DMS114 treated with DMSO at 0.1 percent for 48 hours (cell line): ENCODE results near the gene MIEF1.

ENCODE experiments used
- DNase-seq: peaks from one replicate; lab custom pipeline; 2025; ENCODE audit not compliant: unreplicated experiment; lab: John Stamatoyannopoulos, UW

Gene MIEF1

GRCh38 chr22:39502109-39502788 is at the start of gene MIEF1:
TSS of gene MIEF1 (plus strand) at chr22:39502290. CDS start at chr22:39511295, 9,005 bp downstream.
- peak; percentile 81 for DNase-seq

GRCh38 chr22:39452740-39453040 is 49.4 kb upstream of the MIEF1 start:
- no peak for DNase-seq

GRCh38 chr22:39453765-39454378 is 48.2 kb upstream of the MIEF1 start:
- DNase-seq = no peak

GRCh38 chr22:39454385-39454871 is 47.7 kb upstream of the MIEF1 start:
- no peak for DNase-seq

- DNase-seq = no peak
Measured at GRCh38 chr22:39456522-39457197, 45.4 kb upstream of the MIEF1 start, which contains the start of gene MGAT3. TSS of gene MGAT3 (plus strand) at chr22:39457012. CDS start at chr22:39487348, 30,336 bp downstream.

GRCh38 chr22:39457198-39457555 is 44.9 kb upstream of the MIEF1 start:
- DNase-seq = no peak

GRCh38 chr22:39457556-39458443 is 44.3 kb upstream of the MIEF1 start:
- no peak for DNase-seq

GRCh38 chr22:39458444-39459083 is 43.5 kb upstream of the MIEF1 start:
- DNase-seq = no peak

- no peak for DNase-seq
Measured at GRCh38 chr22:39459681-39460080, 42.4 kb upstream of the MIEF1 start.

GRCh38 chr22:39462443-39463221 is 39.5 kb upstream of the MIEF1 start:
- no peak for DNase-seq

- no peak for DNase-seq
Measured at GRCh38 chr22:39463277-39463676, 38.8 kb upstream of the MIEF1 start.

- DNase-seq = no peak
Measured at GRCh38 chr22:39463931-39464390, 38.1 kb upstream of the MIEF1 start.

GRCh38 chr22:39466228-39467006 is 35.7 kb upstream of the MIEF1 start:
- no peak for DNase-seq

GRCh38 chr22:39467390-39467895 is 34.6 kb upstream of the MIEF1 start:
- no peak for DNase-seq

- DNase-seq = no peak
Measured at GRCh38 chr22:39468487-39469325, 33.4 kb upstream of the MIEF1 start.

- no peak for DNase-seq
Measured at GRCh38 chr22:39469326-39469680, 32.8 kb upstream of the MIEF1 start.

GRCh38 chr22:39469681-39470450 is 32.2 kb upstream of the MIEF1 start:
- no peak for DNase-seq
